HepG2 (cell line): Measurements from ENCODE around the gene KCTD19. TPM values are rescaled to one million over a fixed set of nuclear protein-coding genes. Genes with fewer than 3 reads are reported as not detected.

Source experiments
- EP300 ChIP-seq, 3 experiments: sonication (generic) in 1 of 3; formaldehyde crosslinking in 1 of 3; IDR thresholded peaks; 2 replicates each; pipeline versions ENCODE4 v1.5.1 to v1.6.1; 2011 to 2020; ENCODE audit warnings: low read depth in 2 of 3, low read length in 2 of 3, borderline replicate concordance in 1 of 3, improper control_type of control experiment in 1 of 3, mild to moderate bottlenecking in 1 of 3, missing genetic modification reagents in 1 of 3, moderate library complexity in 1 of 3
- HES4 ChIP-seq: sonication (generic); formaldehyde crosslinking; IDR thresholded peaks from 2 replicates; pipeline ENCODE4 v1.9.0; 2021; ENCODE audit warnings: mild to moderate bottlenecking, missing genetic modification reagents, borderline replicate concordance
- HMGXB4 ChIP-seq, 2 experiments: sonication (generic) in 1 of 2; formaldehyde crosslinking in 1 of 2; IDR thresholded peaks; 2 replicates each; pipeline versions ENCODE4 v1.4.0 to v1.6.1; 2018 to 2020; ENCODE audit warnings: missing genetic modification reagents in 2 of 2, borderline replicate concordance in 1 of 2, low read depth in 1 of 2, mild to moderate bottlenecking in 1 of 2, missing biosample characterization in 1 of 2
- HNF4G ChIP-seq, 2 experiments: sonication (generic) in 1 of 2; formaldehyde crosslinking in 1 of 2; IDR thresholded peaks; 2 replicates each; pipeline versions ENCODE4 v1.4.0 to v1.6.1; 2011 to 2020; ENCODE audit warnings: borderline replicate concordance in 2 of 2, low read depth in 2 of 2, mild to moderate bottlenecking in 2 of 2, low read length in 1 of 2, missing genetic modification reagents in 1 of 2, moderate library complexity in 1 of 2
- HOXA5 ChIP-seq: sonication (generic); formaldehyde crosslinking; IDR thresholded peaks from 2 replicates; pipeline ENCODE4 v1.4.0; 2020; ENCODE audit warnings: missing genetic modification reagents
- KAT7 ChIP-seq: IDR thresholded peaks from 2 replicates; pipeline ENCODE4 v1.6.1; 2018; ENCODE audit warnings: borderline replicate concordance, missing compliant biosample characterization
- MLXIP ChIP-seq: sonication (generic); formaldehyde crosslinking; IDR thresholded peaks from 2 replicates; pipeline ENCODE4 v1.9.0; 2021; ENCODE audit warnings: missing genetic modification reagents, borderline replicate concordance
- NR3C1 ChIP-seq: sonication (generic); formaldehyde crosslinking; IDR thresholded peaks from 2 replicates; pipeline ENCODE4 v1.4.0; 2020; ENCODE audit warnings: missing genetic modification reagents
- SOX13 ChIP-seq, 3 experiments: fragments of 450-650 bp in 1 of 3; sonication (generic) in 1 of 3; formaldehyde crosslinking in 1 of 3; IDR thresholded peaks in 2 of 3; conservative IDR thresholded peaks in 1 of 3; 2 replicates each; pipeline versions ENCODE4 v1.5.0 to v1.6.1; 2016 to 2020; ENCODE audit warnings: antibody characterized with exemption in 1 of 3, mild to moderate bottlenecking in 1 of 3, missing compliant biosample characterization in 1 of 3, missing genetic modification reagents in 1 of 3, moderate library complexity in 1 of 3
- TEAD2 ChIP-seq: sonication (generic); formaldehyde crosslinking; IDR thresholded peaks from 2 replicates; pipeline ENCODE4 v1.9.0; 2021; ENCODE audit warnings: missing genetic modification reagents
- ZBTB44 ChIP-seq: sonication (generic); formaldehyde crosslinking; IDR thresholded peaks from 2 replicates; pipeline ENCODE4 v1.4.0; 2020; ENCODE audit warnings: missing genetic modification reagents
- ZC3H4 ChIP-seq: sonication (generic); formaldehyde crosslinking; IDR thresholded peaks from 2 replicates; pipeline ENCODE4 v1.4.0; 2020; ENCODE audit warnings: missing genetic modification reagents, borderline replicate concordance
- ZNF274 ChIP-seq: sonication (generic); formaldehyde crosslinking; IDR thresholded peaks from 2 replicates; pipeline ENCODE4 v1.5.1; 2020; ENCODE audit warnings: mild to moderate bottlenecking, missing genetic modification reagents
- ZNF746 ChIP-seq: sonication (generic); formaldehyde crosslinking; IDR thresholded peaks from 2 replicates; pipeline ENCODE4 v1.8.0; 2022; ENCODE audit warnings: mild to moderate bottlenecking, missing genetic modification reagents
- ZNF850 ChIP-seq: sonication (generic); formaldehyde crosslinking; conservative IDR thresholded peaks from 2 replicates; pipeline ENCODE4 v1.9.0; 2021; ENCODE audit warnings: mild to moderate bottlenecking, missing genetic modification reagents
- polyA plus RNA-seq, 8 experiments: library from polyadenylated mRNA; depleted of rRNA in 3 of 8; stranded (reverse) in 7 of 8; unstranded in 1 of 8; fragments of >200 nt; fragmentation: Illumina TruSeq in 4 of 8; extraction: Trizol in 4 of 8; gene quantifications; 2 replicates each; pipeline versions ENCODE4 v1.2.1 to v1.2.3, GENCODE V29; 2011 to 2016; ENCODE audit warnings: low read depth in 4 of 8, missing spikeins in 1 of 8, mixed read lengths in 1 of 8; ENCODE audit not compliant: insufficient read depth in 1 of 8
- total RNA-seq, 5 experiments: library from RNA; depleted of rRNA; stranded (reverse); fragments of >200 nt; fragmentation: Illumina TruSeq; extraction: Trizol; gene quantifications; 2 replicates each; pipeline ENCODE4 v1.2.3, GENCODE V29; 2016; ENCODE audit warnings: low read depth in 1 of 5
- TF ChIP-seq, protein P1 (sequence below): fragments of 450-650 bp; IDR thresholded peaks from 2 replicates; pipeline ENCODE4 v1.6.1; 2017; ENCODE audit warnings: mild to moderate bottlenecking

KCTD19 gene
- total and polyA plus RNA-seq, 2 of the 13 experiments (the other 11 are each of a cell fraction or from before 2014, with no cell fraction given): not detected

- no peak for TF ChIP-seq ZBTB44 (CRISPR knock-in tag)
- TF ChIP-seq TEAD2 (CRISPR knock-in tag): no peak
- TF ChIP-seq HOXA5 (CRISPR knock-in tag): no peak
- no peak for TF ChIP-seq ZNF850 (CRISPR knock-in tag)
- TF ChIP-seq EP300 (IDR thresholded peaks at IDR 0.05; ENCODE audit: low read depth in 2 of 2, low read length in 2 of 2): no peak
- TF ChIP-seq EP300 (CRISPR knock-in tag; IDR thresholded peaks at IDR 0.05; ENCODE audit: borderline replicate concordance): no peak
- TF ChIP-seq SOX13 (IDR thresholded peaks at IDR 0.05): no peak
- TF ChIP-seq SOX13 (CRISPR knock-in tag; conservative IDR thresholded peaks at IDR 0.05 in 1 of 2, IDR thresholded peaks at IDR 0.05 in 1 of 2): no peak
- TF ChIP-seq, protein P1, sequence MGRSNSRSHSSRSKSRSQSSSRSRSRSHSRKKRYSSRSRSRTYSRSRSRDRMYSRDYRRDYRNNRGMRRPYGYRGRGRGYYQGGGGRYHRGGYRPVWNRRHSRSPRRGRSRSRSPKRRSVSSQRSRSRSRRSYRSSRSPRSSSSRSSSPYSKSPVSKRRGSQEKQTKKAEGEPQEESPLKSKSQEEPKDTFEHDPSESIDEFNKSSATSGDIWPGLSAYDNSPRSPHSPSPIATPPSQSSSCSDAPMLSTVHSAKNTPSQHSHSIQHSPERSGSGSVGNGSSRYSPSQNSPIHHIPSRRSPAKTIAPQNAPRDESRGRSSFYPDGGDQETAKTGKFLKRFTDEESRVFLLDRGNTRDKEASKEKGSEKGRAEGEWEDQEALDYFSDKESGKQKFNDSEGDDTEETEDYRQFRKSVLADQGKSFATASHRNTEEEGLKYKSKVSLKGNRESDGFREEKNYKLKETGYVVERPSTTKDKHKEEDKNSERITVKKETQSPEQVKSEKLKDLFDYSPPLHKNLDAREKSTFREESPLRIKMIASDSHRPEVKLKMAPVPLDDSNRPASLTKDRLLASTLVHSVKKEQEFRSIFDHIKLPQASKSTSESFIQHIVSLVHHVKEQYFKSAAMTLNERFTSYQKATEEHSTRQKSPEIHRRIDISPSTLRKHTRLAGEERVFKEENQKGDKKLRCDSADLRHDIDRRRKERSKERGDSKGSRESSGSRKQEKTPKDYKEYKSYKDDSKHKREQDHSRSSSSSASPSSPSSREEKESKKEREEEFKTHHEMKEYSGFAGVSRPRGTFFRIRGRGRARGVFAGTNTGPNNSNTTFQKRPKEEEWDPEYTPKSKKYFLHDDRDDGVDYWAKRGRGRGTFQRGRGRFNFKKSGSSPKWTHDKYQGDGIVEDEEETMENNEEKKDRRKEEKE: no peak
- no peak for TF ChIP-seq MLXIP (CRISPR knock-in tag)
- TF ChIP-seq ZNF746 (CRISPR knock-in tag): no peak
- no peak for TF ChIP-seq ZC3H4
- TF ChIP-seq HMGXB4 (CRISPR knock-in tag; IDR thresholded peaks at IDR 0.05; ENCODE audit: borderline replicate concordance in 1 of 2, low read depth in 1 of 2): 0 out of 4 replicates have a peak, but pooled peaks of 1 of the 2 experiments have one; percentile 19
- TF ChIP-seq ZNF274 (CRISPR knock-in tag): 0 out of 2 replicates have a peak, but pooled peaks have one; percentile 26
- no peak for TF ChIP-seq HNF4G (IDR thresholded peaks at IDR 0.05; ENCODE audit: borderline replicate concordance, low read depth, low read length)
- no peak for TF ChIP-seq HNF4G (CRISPR knock-in tag; IDR thresholded peaks at IDR 0.05; ENCODE audit: borderline replicate concordance, low read depth)
- TF ChIP-seq KAT7: no peak
- no peak for TF ChIP-seq NR3C1 (CRISPR knock-in tag)
- no peak for TF ChIP-seq HES4 (CRISPR knock-in tag)
Observed at GRCh38 chr16:67248401-67249177, 78.0 kb downstream of the KCTD19 start, which contains the start of gene SLC9A5 (continued).
